GM12892 (cell line): Measurements from ENCODE around the gene MYLK.

Experiments used
- POLR2A ChIP-seq: IDR thresholded peaks from 2 replicates; pipeline ENCODE4 v1.6.1; 2011; ENCODE audit warnings: low read depth, low read length, control low read depth
- TAF1 ChIP-seq: IDR thresholded peaks from 2 replicates; pipeline ENCODE4 v1.6.1; 2011; ENCODE audit warnings: low read depth, mild to moderate bottlenecking, control low read depth, low read length, borderline replicate concordance

DNA sequence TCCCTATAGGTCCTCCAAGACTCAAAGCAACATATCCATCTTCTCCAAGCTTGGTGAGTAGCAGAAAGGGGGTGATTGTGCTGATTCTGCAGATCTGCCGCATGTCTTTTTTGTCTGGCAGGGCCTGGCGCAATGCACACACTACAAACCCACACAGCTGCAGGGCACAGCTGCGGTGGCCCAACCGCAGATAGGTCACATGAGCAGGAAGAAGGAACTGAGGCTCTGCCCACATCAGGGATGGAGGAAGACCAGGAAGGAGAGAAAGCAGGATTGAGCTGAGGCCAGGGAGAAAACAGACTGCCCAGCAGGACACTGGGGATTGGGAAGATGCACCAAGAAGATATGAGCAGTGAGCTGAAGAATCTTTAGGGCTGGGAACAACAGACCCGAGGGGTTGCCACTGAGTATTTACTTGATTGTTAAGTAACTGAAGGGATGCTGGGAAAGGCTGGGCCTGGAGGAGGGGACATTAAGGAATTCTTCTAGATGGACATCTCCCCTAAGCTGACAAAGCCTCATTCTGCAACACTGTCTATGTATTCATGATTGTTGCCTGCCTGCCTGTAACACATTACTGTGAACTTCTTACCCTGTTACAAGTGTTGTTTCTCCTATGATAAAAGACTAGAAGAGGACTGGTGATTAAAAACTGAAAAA, 126.7 kb downstream of the MYLK start:
- no peak for TF ChIP-seq POLR2A
- no peak for TF ChIP-seq TAF1
